PC-3 (cell line): Measurements from ENCODE around the gene CERS6. TPM values are rescaled to one million over a fixed set of nuclear protein-coding genes. Genes with fewer than 3 reads are reported as not detected.

ENCODE experiments used
- ATAC-seq: fragments of 200-7000 bp; cut with Tn5 transposase; 2 replicates; pipeline ENCODE4 v1.9.1; 2020; ENCODE audit warnings: mild to moderate bottlenecking, moderate library complexity
- BruUV-seq: library from RNA; stranded (reverse); fragments of 400-500 nt; replicated peaks from 2 replicates; lab custom pipeline; 2021; lab: Mats Ljungman, UMichigan
- CTCF ChIA-PET: fragments of 300-600 bp; sonication (Branson Sonifier 250); formaldehyde crosslinking; loops from one replicate; lab custom pipeline; 2022; ENCODE audit warnings: antibody characterized with exemption; lab: Charles Lee
- POLR2A ChIA-PET: fragments of 300-600 bp; sonication (Branson Sonifier 250); formaldehyde crosslinking; loops from one replicate; lab custom pipeline; 2022; ENCODE audit warnings: antibody characterized with exemption; ENCODE audit not compliant: unreplicated experiment; lab: Charles Lee
- DNase-seq: peaks from one replicate; pipeline ENCODE4 v3.0.0-alpha.2; 2015
- H2AFZ ChIP-seq: fragments of 300-600 bp; sonication (generic); 2 replicates; pipeline ENCODE4 v1.6.0; 2016; ENCODE audit warnings: antibody characterized with exemption, low read length
- H3F3A ChIP-seq: fragments of 300-600 bp; sonication (generic); one replicate; pipeline ENCODE4 v1.6.0; 2017; ENCODE audit warnings: antibody characterized with exemption, low read length, control low read depth, mild to moderate bottlenecking; ENCODE audit not compliant: unreplicated experiment
- H3K27ac ChIP-seq: fragments of 300-600 bp; sonication (generic); 2 replicates; pipeline ENCODE4 v1.5.1; 2016; ENCODE audit warnings: mild to moderate bottlenecking, low read length
- H3K27me3 ChIP-seq: fragments of 300-600 bp; sonication (generic); 2 replicates; pipeline ENCODE4 v1.6.1; 2016; ENCODE audit warnings: low read length, mixed read lengths
- H3K36me3 ChIP-seq: fragments of 300-600 bp; sonication (generic); 2 replicates; pipeline ENCODE4 v1.6.1; 2016; ENCODE audit warnings: low read depth, mixed run types, low read length, mixed read lengths
- H3K4me1 ChIP-seq: fragments of 300-600 bp; sonication (generic); 2 replicates; pipeline ENCODE4 v1.5.1; 2016; ENCODE audit warnings: low read length; ENCODE audit not compliant: insufficient read depth
- H3K4me2 ChIP-seq: fragments of 300-600 bp; sonication (generic); 2 replicates; pipeline ENCODE4 v1.6.0; 2016; ENCODE audit warnings: low read length
- H3K4me3 ChIP-seq: fragments of 300-600 bp; sonication (generic); 2 replicates; pipeline ENCODE4 v1.5.1; 2016; ENCODE audit warnings: mild to moderate bottlenecking, low read length, mixed read lengths
- H3K79me2 ChIP-seq: fragments of 300-600 bp; sonication (generic); 2 replicates; pipeline ENCODE4 v1.6.1; 2017; ENCODE audit warnings: low read length, mixed read lengths
- H3K9ac ChIP-seq: fragments of 300-600 bp; sonication (generic); 2 replicates; pipeline ENCODE4 v1.6.0; 2016; ENCODE audit warnings: mild to moderate bottlenecking, low read length
- H3K9me2 ChIP-seq: fragments of 300-600 bp; sonication (generic); replicated peaks from 2 replicates; pipeline ENCODE4 v1.6.1; 2016; ENCODE audit warnings: mixed run types, low read length, mixed read lengths
- H3K9me3 ChIP-seq: fragments of 300-600 bp; sonication (generic); 2 replicates; pipeline ENCODE4 v1.6.1; 2016; ENCODE audit warnings: low read length, mixed read lengths
- H4K20me1 ChIP-seq: fragments of 300-600 bp; sonication (generic); 2 replicates; pipeline ENCODE4 v1.6.1; 2016; ENCODE audit warnings: low read length, mixed read lengths
- EZH2 ChIP-seq: fragments of 300-600 bp; sonication (generic); IDR thresholded peaks from one replicate; pipeline ENCODE4 v1.6.1; 2017; ENCODE audit warnings: antibody characterized with exemption, mild to moderate bottlenecking, low read length; ENCODE audit not compliant: unreplicated experiment
- EZH2phosphoT487 ChIP-seq: fragments of 300-600 bp; sonication (generic); IDR thresholded peaks from 2 replicates; pipeline ENCODE4 v1.6.1; 2018; ENCODE audit warnings: mild to moderate bottlenecking, antibody characterized with exemption, low read length, borderline replicate concordance
- intact Hi-C: fragments of 100-400 bp; cut with micrococcal nuclease; formaldehyde crosslinking; loops from 2 replicates; pipeline ENCODE4 v1.9.0; 2023
- total RNA-seq: library from RNA; depleted of rRNA; stranded (reverse); fragments of >200 nt; gene quantifications from 2 replicates; pipeline ENCODE4 v1.2.3, GENCODE V29; 2014
- TF ChIP-seq, protein P1 (sequence below): fragments of 300-600 bp; sonication (generic); conservative IDR thresholded peaks from 2 replicates; pipeline ENCODE4 v1.5.1; 2017; ENCODE audit warnings: antibody characterized with exemption, low read depth, mild to moderate bottlenecking, low read length

CERS6 gene
- total RNA-seq, 1 experiment from 2014 or later = 24.2 TPM

DNA sequence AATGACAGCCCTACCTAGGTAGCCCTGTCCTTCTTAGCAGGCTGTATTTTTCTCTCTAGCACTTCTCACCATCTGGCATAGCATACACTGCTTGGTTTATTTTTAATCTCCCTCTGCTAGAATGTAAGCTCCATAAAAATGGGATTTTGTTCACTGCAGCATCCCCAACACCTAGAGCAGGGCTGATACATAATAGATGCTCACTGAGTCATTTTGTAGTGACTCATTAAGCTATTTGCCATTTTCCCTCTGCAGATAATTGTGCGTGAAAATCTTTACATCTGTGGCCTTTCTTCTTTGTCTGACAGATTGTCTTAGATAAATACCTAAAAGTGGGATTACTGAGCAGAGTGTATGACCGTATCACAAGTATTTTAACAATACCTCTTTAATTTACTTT, 82.5 kb downstream of the CERS6 start:
- Histone ChIP-seq H3F3A (no peaks in the 10 kb centered on the region), H3K27ac (no peak overlapping the region), H3K27me3 (no peaks in the 10 kb centered on the region), H3K4me3 (no peak overlapping the region), H3K4me1 (peaks cover 11% of the 10 kb centered on the region; the same call in 1 of the 2 replicates), H4K20me1 (no peaks in the 10 kb centered on the region), H3K79me2 (peaks cover 34% of the 10 kb centered on the region), H3K9me2 (no peaks in the 10 kb centered on the region), H2AFZ (no peak overlapping the region), H3K9ac (no peak overlapping the region), H3K9me3 (0 out of 2 replicates have a peak, but pooled peaks cover 3% of the 10 kb centered on the region), H3K4me2 (no peak overlapping the region), H3K36me3 (0 out of 2 replicates have a peak, but pooled peaks cover 4% of the 10 kb centered on the region)
- TF ChIP-seq EZH2phosphoT487 = no peak
- no peak for TF ChIP-seq EZH2
- TF ChIP-seq, protein P1, sequence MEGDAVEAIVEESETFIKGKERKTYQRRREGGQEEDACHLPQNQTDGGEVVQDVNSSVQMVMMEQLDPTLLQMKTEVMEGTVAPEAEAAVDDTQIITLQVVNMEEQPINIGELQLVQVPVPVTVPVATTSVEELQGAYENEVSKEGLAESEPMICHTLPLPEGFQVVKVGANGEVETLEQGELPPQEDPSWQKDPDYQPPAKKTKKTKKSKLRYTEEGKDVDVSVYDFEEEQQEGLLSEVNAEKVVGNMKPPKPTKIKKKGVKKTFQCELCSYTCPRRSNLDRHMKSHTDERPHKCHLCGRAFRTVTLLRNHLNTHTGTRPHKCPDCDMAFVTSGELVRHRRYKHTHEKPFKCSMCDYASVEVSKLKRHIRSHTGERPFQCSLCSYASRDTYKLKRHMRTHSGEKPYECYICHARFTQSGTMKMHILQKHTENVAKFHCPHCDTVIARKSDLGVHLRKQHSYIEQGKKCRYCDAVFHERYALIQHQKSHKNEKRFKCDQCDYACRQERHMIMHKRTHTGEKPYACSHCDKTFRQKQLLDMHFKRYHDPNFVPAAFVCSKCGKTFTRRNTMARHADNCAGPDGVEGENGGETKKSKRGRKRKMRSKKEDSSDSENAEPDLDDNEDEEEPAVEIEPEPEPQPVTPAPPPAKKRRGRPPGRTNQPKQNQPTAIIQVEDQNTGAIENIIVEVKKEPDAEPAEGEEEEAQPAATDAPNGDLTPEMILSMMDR = no peak
- ATAC-seq (no peak), DNase-seq (no peak)
- CTCF ChIA-PET = no interaction called here
- no TSS peak for BruUV-seq
- intact Hi-C loops = no loop called here
- POLR2A ChIA-PET = no interaction called here

GRCh38 chr2:168539945-168540344, 83.9 kb downstream of the CERS6 start:
- no peaks in the 10 kb centered on the region for H3K9me2 ChIP-seq
- intact Hi-C loops = no loop called here
- DNase-seq (no peak), ATAC-seq (no peak)
- no peaks in the 10 kb centered on the region for H3F3A ChIP-seq
- H3K4me3 ChIP-seq = no peak overlapping the region
- H3K4me1 ChIP-seq = peaks cover 13% of the 10 kb centered on the region
- no peak overlapping the region for H3K9ac ChIP-seq
- H3K27ac ChIP-seq = no peak overlapping the region
- no peak for TF ChIP-seq EZH2phosphoT487
- TF ChIP-seq EZH2 = no peak
- TF ChIP-seq, protein P1 = no peak
- H3K27me3 ChIP-seq = no peaks in the 10 kb centered on the region
- CTCF ChIA-PET = no interaction called here
- H3K36me3 ChIP-seq = 0 out of 2 replicates have a peak, but pooled peaks cover 4% of the 10 kb centered on the region
- H3K79me2 ChIP-seq = peaks cover 41% of the 10 kb centered on the region
- 0 out of 2 replicates have a peak, but pooled peaks cover 3% of the 10 kb centered on the region for H3K9me3 ChIP-seq
- POLR2A ChIA-PET = no interaction called here
- no TSS peak for BruUV-seq
- H2AFZ ChIP-seq = no peak overlapping the region
- H3K4me2 ChIP-seq = no peak overlapping the region
- no peaks in the 10 kb centered on the region for H4K20me1 ChIP-seq

DNA sequence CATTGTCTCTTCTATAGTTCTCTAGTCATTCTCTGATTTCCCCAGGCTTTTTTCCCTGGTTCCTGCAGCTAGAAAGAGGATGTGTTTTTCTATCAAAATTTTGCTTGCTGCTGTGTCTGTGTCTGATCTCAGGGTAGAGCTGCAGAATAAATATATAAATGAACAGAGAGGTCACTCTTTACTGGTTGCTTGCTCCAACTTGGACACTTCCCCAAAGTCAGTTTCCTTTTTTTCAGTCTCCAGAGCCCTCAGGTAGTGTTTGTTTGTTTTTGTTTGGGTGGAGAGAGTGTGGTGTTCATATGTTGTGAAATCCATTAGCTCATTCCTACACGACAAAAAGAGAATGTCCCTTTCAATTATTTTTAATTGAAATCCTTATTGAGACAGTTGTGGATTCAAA, 85.8 kb downstream of the CERS6 start:
- 0 out of 2 replicates have a peak, but pooled peaks cover 3% of the 10 kb centered on the region for H3K9me3 ChIP-seq
- TF ChIP-seq EZH2phosphoT487 (no peak), EZH2 (no peak)
- TF ChIP-seq, protein P1 = no peak
- no peak overlapping the region for H2AFZ ChIP-seq
- no peak overlapping the region for H3K4me2 ChIP-seq
- H3K9ac ChIP-seq = no peak overlapping the region
- no peaks in the 10 kb centered on the region for H3K27me3 ChIP-seq
- DNase-seq (no peak), ATAC-seq (no peak)
- no peaks in the 10 kb centered on the region for H3K9me2 ChIP-seq
- BruUV-seq = no TSS peak
- H3K36me3 ChIP-seq = 0 out of 2 replicates have a peak, but pooled peaks cover 4% of the 10 kb centered on the region
- H3F3A ChIP-seq = peaks cover 3% of the 10 kb centered on the region
- ChIA-PET POLR2A (no interaction called here), CTCF (no interaction called here)
- H3K4me1 ChIP-seq = peaks cover 28% of the 10 kb centered on the region
- H3K79me2 ChIP-seq = peaks cover 37% of the 10 kb centered on the region
- H3K27ac ChIP-seq = no peak overlapping the region
- H4K20me1 ChIP-seq = no peaks in the 10 kb centered on the region
- intact Hi-C loops = no loop called here
- H3K4me3 ChIP-seq = no peak overlapping the region
